Mesenchymal stem cell (in vitro differentiated cells and primary cell): ENCODE data around the gene ATOX1.

Experiments used
- DNase-seq: peaks from one replicate; pipeline ENCODE4 v3.0.0-alpha.2; 2013
- H2AFZ ChIP-seq: one replicate; pipeline ENCODE4 v1.6.1; 2013; ENCODE audit warnings: low read depth, mild to moderate bottlenecking, control low read depth, inconsistent platforms, low read length, moderate library complexity
- H2AK5ac ChIP-seq: 2 replicates; pipeline ENCODE4 v1.6.1; 2013; ENCODE audit warnings: low read length, moderate library complexity, mild to moderate bottlenecking, inconsistent platforms; ENCODE audit not compliant: severe bottlenecking
- H2BK120ac ChIP-seq: one replicate; pipeline ENCODE4 v1.6.1; 2013; ENCODE audit warnings: low read depth, mild to moderate bottlenecking, inconsistent platforms, low read length, moderate library complexity
- H2BK12ac ChIP-seq, 2 experiments: one replicate each; pipeline ENCODE4 v1.6.1; 2013; ENCODE audit warnings: inconsistent platforms in 2 of 2, low read length in 2 of 2, mild to moderate bottlenecking in 2 of 2, moderate library complexity in 2 of 2, control low read depth in 1 of 2
- H2BK15ac ChIP-seq: one replicate; pipeline ENCODE4 v1.6.1; 2013; ENCODE audit warnings: mild to moderate bottlenecking, low read depth, inconsistent platforms; ENCODE audit not compliant: poor library complexity, severe bottlenecking
- H2BK5ac ChIP-seq: 2 replicates; pipeline ENCODE4 v1.6.1; 2013; ENCODE audit warnings: low read depth, mild to moderate bottlenecking, low read length, control low read depth, inconsistent platforms; ENCODE audit not compliant: poor library complexity, severe bottlenecking
- H3K14ac ChIP-seq, 2 experiments: one replicate each; pipeline ENCODE4 v1.6.1; 2013; ENCODE audit warnings: inconsistent platforms in 2 of 2, low read length in 2 of 2, control low read depth in 1 of 2, mild to moderate bottlenecking in 1 of 2, moderate library complexity in 1 of 2
- H3K18ac ChIP-seq, 2 experiments: one replicate each; pipeline ENCODE4 v1.6.1; 2013; ENCODE audit warnings: inconsistent platforms in 2 of 2, low read length in 2 of 2, control low read depth in 1 of 2, low read depth in 1 of 2, mild to moderate bottlenecking in 1 of 2
- H3K23ac ChIP-seq, 2 experiments: one replicate each; pipeline ENCODE4 v1.6.1; 2013; ENCODE audit warnings: inconsistent platforms in 2 of 2, low read length in 2 of 2, mild to moderate bottlenecking in 2 of 2, moderate library complexity in 2 of 2, control low read depth in 1 of 2
- H3K27ac ChIP-seq: 2 replicates; pipeline ENCODE4 v1.5.1; 2013; ENCODE audit warnings: mild to moderate bottlenecking, moderate library complexity, low read length, control low read depth, inconsistent platforms; ENCODE audit not compliant: poor library complexity, severe bottlenecking
- H3K27me3 ChIP-seq, 2 experiments: 2 replicates each; pipeline versions ENCODE4 v1.6.1 to v1.7.0; 2013; ENCODE audit warnings: low read length in 2 of 2, mild to moderate bottlenecking in 2 of 2, moderate library complexity in 2 of 2, control low read depth in 1 of 2, inconsistent platforms in 1 of 2; ENCODE audit not compliant: control insufficient read depth in 1 of 2, insufficient read depth in 1 of 2
- H3K36me3 ChIP-seq, 2 experiments: 2 replicates each; pipeline versions ENCODE4 v1.6.1 to v1.7.0; 2013; ENCODE audit warnings: low read length in 2 of 2, control low read depth in 1 of 2, inconsistent platforms in 1 of 2, low read depth in 1 of 2, mild to moderate bottlenecking in 1 of 2; ENCODE audit not compliant: insufficient read depth in 2 of 2, control insufficient read depth in 1 of 2
- H3K4ac ChIP-seq, 2 experiments: one replicate each; pipeline ENCODE4 v1.6.1; 2013; ENCODE audit warnings: inconsistent platforms in 2 of 2, low read length in 2 of 2, mild to moderate bottlenecking in 2 of 2, moderate library complexity in 2 of 2, control low read depth in 1 of 2, low read depth in 1 of 2
- H3K4me1 ChIP-seq: 2 replicates; pipeline ENCODE4 v1.6.1; 2013; ENCODE audit warnings: low read depth, low read length, control low read depth; ENCODE audit not compliant: control insufficient read depth, insufficient read depth
- H3K4me2 ChIP-seq: 2 replicates; pipeline ENCODE4 v1.6.1; 2013; ENCODE audit warnings: low read length, mild to moderate bottlenecking, inconsistent platforms; ENCODE audit not compliant: poor library complexity, severe bottlenecking
- H3K4me3 ChIP-seq, 2 experiments: 2 replicates each; pipeline versions ENCODE4 v1.5.1 to v1.7.0; 2013; ENCODE audit warnings: low read length in 2 of 2, mild to moderate bottlenecking in 2 of 2, control low read depth in 1 of 2, low read depth in 1 of 2; ENCODE audit not compliant: insufficient read depth in 1 of 2
- H3K79me1 ChIP-seq: replicated peaks from 2 replicates; pipeline ENCODE4 v1.6.1; 2013; ENCODE audit warnings: mild to moderate bottlenecking, control low read depth, low read length, inconsistent platforms; ENCODE audit not compliant: poor library complexity, severe bottlenecking
- H3K9ac ChIP-seq: 2 replicates; pipeline ENCODE4 v1.7.0; 2013; ENCODE audit warnings: mild to moderate bottlenecking, low read length, moderate library complexity
- H3K9me3 ChIP-seq: 2 replicates; pipeline ENCODE4 v1.7.0; 2013; ENCODE audit warnings: mild to moderate bottlenecking, low read length; ENCODE audit not compliant: control insufficient read depth
- H4K8ac ChIP-seq: one replicate; pipeline ENCODE4 v1.6.1; 2013; ENCODE audit warnings: inconsistent platforms, mild to moderate bottlenecking, low read length, moderate library complexity
- H4K91ac ChIP-seq: one replicate; pipeline ENCODE4 v1.6.1; 2013; ENCODE audit warnings: mild to moderate bottlenecking, low read length, inconsistent platforms
- WGBS: methylation state at CpG from one replicate; pipeline ENCODE4 v1.1.7; 2013; ENCODE audit warnings: mixed read lengths; 5-methylcytosine and 5-hydroxymethylcytosine counted together

The ATOX1 gene

GRCh38 chr5:151757233-151758140, 944 bp downstream of the ATOX1 start:
- Histone ChIP-seq H3K27ac (no peak overlapping the region), H3K27me3 (no peaks in the 10 kb centered on the region), H3K79me1 (peaks cover 25% of the 10 kb centered on the region), H2AFZ (no peak overlapping the region), H2BK12ac (no peak overlapping the region), H3K36me3 (peaks cover 0 to 14% of the 10 kb centered on the region in 2 experiments), H2AK5ac (no peak overlapping the region), H2BK15ac (no peak overlapping the region), H3K4me2 (peak overlapping the region; percentile 70), H3K18ac (peak overlapping the region in 1 of 2 experiments; percentile 71), H3K4me3 (peak overlapping the region; percentile 79 to 90), H2BK120ac (peak overlapping the region; percentile 6), H3K23ac (no peak overlapping the region), H3K4me1 (peaks cover 7% of the 10 kb centered on the region), H3K14ac (peak overlapping the region in 1 of 2 experiments; percentile 48), H3K9ac (peak overlapping the region; percentile 97), H3K4ac (peak overlapping the region in 1 of 2 experiments; percentile 43), H3K9me3 (no peaks in the 10 kb centered on the region), H4K8ac (no peak overlapping the region), H4K91ac (no peak overlapping the region), H2BK5ac (no peak overlapping the region)
- peak; percentile 40 for DNase-seq
- 22% methylated on average over 8 of the region's 9 CpGs for WGBS

- H3K4ac ChIP-seq: no peak overlapping the region
- peaks cover 6 to 17% of the 10 kb centered on the region in 2 experiments for H3K36me3 ChIP-seq
- H4K8ac ChIP-seq: no peak overlapping the region
- no peak overlapping the region for H3K4me3 ChIP-seq
- no peak overlapping the region for H2BK120ac ChIP-seq
- no peak for DNase-seq
- H3K14ac ChIP-seq: no peak overlapping the region
- WGBS: 100% methylated on average over 2 of the region's 3 CpGs
- H3K4me2 ChIP-seq: no peak overlapping the region
- H2BK15ac ChIP-seq: no peak overlapping the region
- H3K4me1 ChIP-seq: peaks cover 10% of the 10 kb centered on the region
- H3K79me1 ChIP-seq: peaks cover 33% of the 10 kb centered on the region
- H3K9me3 ChIP-seq: no peaks in the 10 kb centered on the region
- no peak overlapping the region for H3K23ac ChIP-seq
- no peaks in the 10 kb centered on the region for H3K27me3 ChIP-seq
- H2BK5ac ChIP-seq: no peak overlapping the region
- H3K27ac ChIP-seq: no peak overlapping the region
- H3K9ac ChIP-seq: no peak overlapping the region
- no peak overlapping the region for H2AFZ ChIP-seq
- H2BK12ac ChIP-seq: no peak overlapping the region
- no peak overlapping the region for H2AK5ac ChIP-seq
- no peak overlapping the region for H3K18ac ChIP-seq
- no peak overlapping the region for H4K91ac ChIP-seq
Observed at GRCh38 chr5:151755383-151755782, 3.0 kb downstream of the ATOX1 start.

GRCh38 chr5:151751593-151751992, 6.8 kb downstream of the ATOX1 start:
- Histone ChIP-seq H2BK15ac (no peak overlapping the region), H3K18ac (peak overlapping the region in 1 of 2 experiments; percentile 34), H3K4me1 (peaks cover 3% of the 10 kb centered on the region), H3K9me3 (no peaks in the 10 kb centered on the region), H2BK12ac (peak overlapping the region; percentile 6 to 29), H3K27ac (no peak overlapping the region), H3K4ac (no peak overlapping the region), H2BK120ac (no peak overlapping the region), H3K27me3 (no peaks in the 10 kb centered on the region), H3K36me3 (peaks cover 11 to 17% of the 10 kb centered on the region in 2 experiments), H2BK5ac (no peak overlapping the region), H2AFZ (no peak overlapping the region), H4K91ac (no peak overlapping the region), H2AK5ac (no peak overlapping the region), H4K8ac (no peak overlapping the region), H3K4me2 (no peak overlapping the region), H3K4me3 (no peak overlapping the region), H3K14ac (no peak overlapping the region), H3K79me1 (peaks cover 26% of the 10 kb centered on the region), H3K23ac (no peak overlapping the region), H3K9ac (no peak overlapping the region)
- DNase-seq: no peak
- WGBS: 99% methylated on average over 4 of the region's 4 CpGs

- Histone ChIP-seq H2AK5ac (no peak overlapping the region), H3K36me3 (peaks cover 13 to 20% of the 10 kb centered on the region in 2 experiments), H3K4me1 (peaks cover 7% of the 10 kb centered on the region), H3K79me1 (peaks cover 26% of the 10 kb centered on the region), H2BK120ac (no peak overlapping the region), H3K23ac (no peak overlapping the region), H2BK15ac (no peak overlapping the region), H2BK5ac (no peak overlapping the region), H4K91ac (no peak overlapping the region), H3K18ac (no peak overlapping the region), H2BK12ac (no peak overlapping the region), H3K4me2 (no peak overlapping the region), H3K27me3 (no peaks in the 10 kb centered on the region), H3K27ac (no peak overlapping the region), H2AFZ (no peak overlapping the region), H3K9ac (no peak overlapping the region), H3K4me3 (no peak overlapping the region), H3K4ac (no peak overlapping the region), H3K9me3 (no peaks in the 10 kb centered on the region), H4K8ac (no peak overlapping the region), H3K14ac (no peak overlapping the region)
- DNase-seq: peak; percentile 33
- WGBS: 96% methylated on average over 4 of the region's 4 CpGs
Observed at GRCh38 chr5:151751091-151751490, 7.3 kb downstream of the ATOX1 start.
